D721Med (cell line): ENCODE data around the gene ELF2.
"Not testable (repeated sequence)": the region's sequence is repeated elsewhere in the genome, so short reads cannot be mapped to it uniquely, and the experiment has no call there.

Source experiments
- DNase-seq: peaks from one replicate; pipeline ENCODE4 v3.0.0; 2011; ENCODE audit warnings: low spot score; ENCODE audit not compliant: insufficient read length
- FAIRE-seq: peaks from 2 replicates; lab custom pipeline; 2011; peaks lifted over from hg19 to GRCh38; lab: Jason Lieb, UNC
- TF ChIP-seq, protein P1 (sequence below): IDR thresholded peaks from 2 replicates; pipeline ENCODE4 v1.5.1; 2012; ENCODE audit warnings: mild to moderate bottlenecking, control low read depth; ENCODE audit not compliant: insufficient read depth; ENCODE audit errors: missing control alignments

ELF2 gene

DNA sequence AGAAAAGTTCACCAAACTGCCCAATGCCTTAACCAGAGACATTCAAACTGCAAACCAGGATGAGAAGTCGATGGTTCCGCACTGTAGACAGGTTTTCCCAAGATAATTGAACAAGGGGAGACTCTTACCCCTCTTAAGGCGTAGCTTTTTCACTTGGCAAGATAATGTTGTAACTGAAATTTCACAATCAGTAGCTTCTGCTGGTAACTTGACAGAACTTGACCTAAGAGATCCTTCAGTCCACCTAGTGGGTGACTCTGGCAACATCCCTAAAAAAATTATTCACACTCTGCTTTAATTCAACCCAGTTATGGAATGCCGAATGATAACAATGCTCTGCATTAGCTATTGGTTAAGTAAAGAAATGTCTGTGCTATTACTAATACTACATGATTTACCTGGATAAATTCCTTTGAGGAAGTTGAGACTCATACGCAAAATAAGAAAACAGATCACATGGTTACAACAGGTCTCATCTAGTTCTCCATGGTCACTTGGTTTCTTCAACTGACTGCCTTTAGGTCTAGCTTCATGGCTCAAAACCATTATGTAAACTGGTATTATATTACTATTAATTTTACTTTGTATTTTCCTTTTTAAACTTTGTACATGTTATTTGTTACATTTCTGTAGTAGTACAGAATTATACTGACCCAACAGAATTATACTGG is 9.1 kb downstream of the ELF2 start:
- TF ChIP-seq, protein P1, sequence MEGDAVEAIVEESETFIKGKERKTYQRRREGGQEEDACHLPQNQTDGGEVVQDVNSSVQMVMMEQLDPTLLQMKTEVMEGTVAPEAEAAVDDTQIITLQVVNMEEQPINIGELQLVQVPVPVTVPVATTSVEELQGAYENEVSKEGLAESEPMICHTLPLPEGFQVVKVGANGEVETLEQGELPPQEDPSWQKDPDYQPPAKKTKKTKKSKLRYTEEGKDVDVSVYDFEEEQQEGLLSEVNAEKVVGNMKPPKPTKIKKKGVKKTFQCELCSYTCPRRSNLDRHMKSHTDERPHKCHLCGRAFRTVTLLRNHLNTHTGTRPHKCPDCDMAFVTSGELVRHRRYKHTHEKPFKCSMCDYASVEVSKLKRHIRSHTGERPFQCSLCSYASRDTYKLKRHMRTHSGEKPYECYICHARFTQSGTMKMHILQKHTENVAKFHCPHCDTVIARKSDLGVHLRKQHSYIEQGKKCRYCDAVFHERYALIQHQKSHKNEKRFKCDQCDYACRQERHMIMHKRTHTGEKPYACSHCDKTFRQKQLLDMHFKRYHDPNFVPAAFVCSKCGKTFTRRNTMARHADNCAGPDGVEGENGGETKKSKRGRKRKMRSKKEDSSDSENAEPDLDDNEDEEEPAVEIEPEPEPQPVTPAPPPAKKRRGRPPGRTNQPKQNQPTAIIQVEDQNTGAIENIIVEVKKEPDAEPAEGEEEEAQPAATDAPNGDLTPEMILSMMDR: peak; percentile 8
- DNase-seq: no peak
- no peak for FAIRE-seq

DNA sequence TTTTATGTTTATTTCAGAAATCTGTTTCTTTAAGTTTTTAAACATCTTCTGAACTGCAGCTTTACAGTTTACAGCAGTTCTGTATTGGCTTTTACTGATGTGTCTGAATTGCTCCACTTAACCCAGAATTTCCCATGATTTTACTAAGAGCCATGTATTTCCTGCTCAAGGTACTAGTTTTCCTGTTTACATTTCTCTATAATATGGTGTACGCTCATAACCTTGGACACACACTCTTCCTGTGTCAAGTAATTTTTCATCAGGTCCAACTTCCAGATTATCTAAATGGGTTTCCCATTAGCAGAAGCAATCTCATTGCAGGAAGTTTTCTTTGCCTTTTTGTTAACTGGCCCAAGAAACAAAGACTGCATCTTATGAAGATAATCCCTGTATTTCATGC is 12.3 kb downstream of the ELF2 start:
- FAIRE-seq (no peak), DNase-seq (no peak)
- TF ChIP-seq, protein P1: no peak

GRCh38 chr4:139163806-139164206 is 13.2 kb downstream of the ELF2 start:
- no peak for FAIRE-seq
- TF ChIP-seq, protein P1: no peak
- DNase-seq: no peak

DNA sequence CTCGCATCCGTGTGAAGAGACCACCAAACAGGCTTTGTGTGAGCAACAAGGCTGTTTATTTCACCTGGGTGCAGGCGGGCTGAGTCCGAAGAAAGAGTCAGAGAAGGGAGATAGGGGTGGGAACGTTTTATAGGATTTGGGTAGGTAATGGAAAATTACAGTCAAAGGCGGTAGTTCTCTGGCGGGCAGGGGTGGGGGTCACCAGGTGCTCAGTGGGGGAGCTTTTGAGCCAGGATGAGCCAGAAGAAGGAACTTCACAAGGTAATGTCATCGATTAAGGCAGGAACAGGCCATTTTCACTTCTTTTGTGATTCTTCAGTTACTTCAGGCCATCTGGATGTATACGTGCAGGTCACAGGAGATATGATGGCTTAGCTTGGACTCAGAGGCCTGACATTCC is 19.0 kb downstream of the ELF2 start:
- not testable (repeated sequence) for FAIRE-seq, DNase-seq

DNA sequence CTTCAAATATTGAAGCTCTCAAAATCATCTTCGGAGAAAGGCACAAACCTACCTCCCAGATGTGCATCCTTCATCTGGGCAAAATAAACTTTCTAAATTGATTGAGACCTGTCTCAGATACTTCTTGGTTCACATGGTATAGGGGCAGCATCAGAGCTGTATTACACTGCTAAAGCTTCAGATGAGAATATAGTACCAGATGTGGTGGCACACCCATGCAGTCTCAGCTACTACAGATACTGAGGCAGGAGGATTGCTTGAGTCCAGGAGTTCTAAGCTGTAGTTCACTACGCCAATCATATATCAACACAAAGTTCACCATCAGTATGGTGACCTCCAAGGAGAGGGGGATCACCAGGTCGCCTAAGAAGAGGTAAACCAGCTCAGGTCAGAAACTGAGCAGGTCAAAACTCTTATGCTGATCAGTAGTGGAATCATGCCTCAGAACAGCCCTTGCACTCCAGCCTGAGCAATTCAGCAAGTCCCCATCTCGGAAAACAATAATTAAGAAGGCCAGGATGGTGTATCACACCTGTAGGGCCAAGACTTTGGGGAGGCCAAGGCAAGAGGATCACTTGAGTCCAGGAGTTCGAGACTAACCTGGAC is 22.0 kb downstream of the ELF2 start:
- TF ChIP-seq, protein P1: no peak
- no peak for FAIRE-seq
- DNase-seq: no peak

- DNase-seq (no peak), FAIRE-seq (no peak)
- TF ChIP-seq, protein P1: no peak
These were observed 22.5 kb downstream of the ELF2 start for GRCh38 chr4:139154538-139154937.

DNA sequence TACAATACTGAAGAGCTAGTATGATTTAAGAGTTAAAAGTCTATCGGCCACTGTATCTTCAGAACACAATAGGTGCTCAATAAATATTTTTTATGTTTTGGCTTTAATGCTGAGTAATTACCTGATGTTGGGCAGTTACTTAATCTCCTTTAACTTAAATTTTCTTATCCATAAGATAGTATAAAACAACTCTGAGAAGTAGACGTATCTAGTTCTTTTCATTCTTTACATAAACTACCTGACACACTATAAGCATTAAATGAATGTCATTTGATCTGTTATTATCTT is 22.9 kb downstream of the ELF2 start:
- no peak for FAIRE-seq
- no peak for DNase-seq
- TF ChIP-seq, protein P1: no peak
